ENCODE measurements around the gene TIPARP.
A peak's percentile ranks its signal among the peaks of the same experiment; 100 is the strongest.

The TIPARP gene

GRCh38 chr3:156747046-156747445 lies 72.7 kb downstream of the TIPARP start:
- H3K4me3 ChIP-seq (ENCODE audit: low read depth, low read length), result no peak overlapping the region
- H2AFZ ChIP-seq, result no peak overlapping the region
- TF ChIP-seq CTCF (IDR thresholded peaks at IDR 0.05), result no peak
- H3K27ac ChIP-seq, result no peak overlapping the region
- H3K36me3 ChIP-seq (ENCODE audit: control insufficient read depth, insufficient read depth, low read length), result no peaks in the 10 kb centered on the region
- no peaks in the 10 kb centered on the region for H3K9me3 ChIP-seq (ENCODE audit: control insufficient read depth, low read length)
- H3K79me2 ChIP-seq, result peaks cover under 1% of the 10 kb centered on the region
- H3K4me2 ChIP-seq (ENCODE audit: low read length), result no peak overlapping the region
- H3K27me3 ChIP-seq (ENCODE audit: control insufficient read depth, insufficient read depth, low read length), result no peaks in the 10 kb centered on the region
- H3K9ac ChIP-seq, result no peak overlapping the region
- peaks cover 37% of the 10 kb centered on the region for H3K4me1 ChIP-seq

DNA sequence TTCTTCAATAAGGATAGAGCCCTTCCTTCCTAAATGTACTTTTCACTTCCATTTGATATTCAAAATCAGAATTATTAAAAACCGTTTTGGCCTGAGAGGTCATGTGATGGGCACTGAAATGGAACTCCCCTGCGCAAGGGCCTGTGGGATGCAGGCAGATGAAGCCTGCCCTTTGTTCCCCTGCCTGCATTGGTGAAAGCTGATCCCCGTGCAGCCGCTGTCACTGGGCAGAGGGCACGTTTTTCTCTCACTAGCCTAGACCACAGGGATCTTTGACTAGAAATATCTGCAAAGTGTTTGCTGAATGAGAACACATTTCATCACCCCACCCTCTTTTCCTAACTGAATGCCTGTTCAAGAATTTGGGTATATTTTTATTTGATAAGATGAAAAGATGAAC lies 74.9 kb downstream of the TIPARP start:
- H3K4me2 ChIP-seq (ENCODE audit: low read length), result no peak overlapping the region
- H3K36me3 ChIP-seq (ENCODE audit: control insufficient read depth, insufficient read depth, low read length), result no peaks in the 10 kb centered on the region
- no peak overlapping the region for H3K9ac ChIP-seq
- H3K4me1 ChIP-seq, result peaks cover 48% of the 10 kb centered on the region
- H2AFZ ChIP-seq, result peak overlapping the region; percentile 34
- H3K27ac ChIP-seq, result peak overlapping the region; percentile 78
- no peaks in the 10 kb centered on the region for H3K27me3 ChIP-seq (ENCODE audit: control insufficient read depth, insufficient read depth, low read length)
- no peaks in the 10 kb centered on the region for H3K9me3 ChIP-seq (ENCODE audit: control insufficient read depth, low read length)
- TF ChIP-seq CTCF (IDR thresholded peaks at IDR 0.05), result no peak
- no peak overlapping the region for H3K4me3 ChIP-seq (ENCODE audit: low read depth, low read length)
- no peaks in the 10 kb centered on the region for H3K79me2 ChIP-seq

GRCh38 chr3:156750191-156750873 lies 75.9 kb downstream of the TIPARP start:
- peak overlapping the region; percentile 65 for H2AFZ ChIP-seq
- H3K36me3 ChIP-seq (ENCODE audit: control insufficient read depth, insufficient read depth, low read length), result no peaks in the 10 kb centered on the region
- no peak for TF ChIP-seq CTCF (IDR thresholded peaks at IDR 0.05)
- H3K9ac ChIP-seq, result no peak overlapping the region
- peak overlapping the region; percentile 78 for H3K27ac ChIP-seq
- H3K27me3 ChIP-seq (ENCODE audit: control insufficient read depth, insufficient read depth, low read length), result no peaks in the 10 kb centered on the region
- no peak overlapping the region for H3K4me3 ChIP-seq (ENCODE audit: low read depth, low read length)
- peaks cover 3% of the 10 kb centered on the region for H3K79me2 ChIP-seq
- peaks cover 41% of the 10 kb centered on the region for H3K4me1 ChIP-seq
- H3K9me3 ChIP-seq (ENCODE audit: control insufficient read depth, low read length), result no peaks in the 10 kb centered on the region
- H3K4me2 ChIP-seq (ENCODE audit: low read length), result no peak overlapping the region

- Histone ChIP-seq H3K79me2 (peaks cover 3% of the 10 kb centered on the region), H3K4me1 (peaks cover 41% of the 10 kb centered on the region), H3K27me3 (ENCODE audit: control insufficient read depth, insufficient read depth, low read length) (no peaks in the 10 kb centered on the region), H3K27ac (peak overlapping the region; percentile 78), H3K4me3 (ENCODE audit: low read depth, low read length) (no peak overlapping the region), H3K9ac (no peak overlapping the region), H2AFZ (peak overlapping the region; percentile 65), H3K36me3 (ENCODE audit: control insufficient read depth, insufficient read depth, low read length) (no peaks in the 10 kb centered on the region), H3K4me2 (ENCODE audit: low read length) (no peak overlapping the region), H3K9me3 (ENCODE audit: control insufficient read depth, low read length) (no peaks in the 10 kb centered on the region)
- TF ChIP-seq CTCF (IDR thresholded peaks at IDR 0.05), result no peak
These were observed 76.5 kb downstream of the TIPARP start for GRCh38 chr3:156750874-156751245.

DNA sequence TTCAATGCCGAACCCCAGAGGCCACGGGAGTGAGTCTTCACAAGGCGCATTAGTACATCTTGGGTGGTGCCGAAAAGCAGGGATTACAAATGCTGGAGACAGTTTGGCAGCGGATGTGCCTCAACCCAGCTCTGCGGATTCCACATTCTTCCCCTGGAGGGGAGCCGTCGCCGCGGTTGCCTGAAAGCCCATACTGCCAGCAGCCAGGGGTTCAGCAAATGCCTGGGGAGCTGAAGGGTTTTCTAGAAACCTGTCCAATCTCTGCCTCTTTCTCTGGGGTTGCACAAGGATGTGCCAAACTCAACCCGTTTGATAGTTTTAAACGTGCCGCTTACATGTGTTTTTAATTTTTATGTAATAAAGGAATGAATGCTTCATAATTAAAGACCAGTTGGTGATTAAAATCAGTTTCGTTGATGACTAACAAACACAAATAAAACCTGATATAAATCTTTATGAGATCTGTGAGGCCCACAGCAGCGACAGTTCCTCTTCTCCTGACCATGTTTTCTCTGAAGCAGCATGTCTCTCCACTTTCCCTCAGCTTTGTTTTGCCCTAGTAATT lies 77.2 kb downstream of the TIPARP start:
- no peak for TF ChIP-seq CTCF (IDR thresholded peaks at IDR 0.05)
- H3K4me2 ChIP-seq (ENCODE audit: low read length), result no peak overlapping the region
- no peak overlapping the region for H3K4me3 ChIP-seq (ENCODE audit: low read depth, low read length)
- no peaks in the 10 kb centered on the region for H3K27me3 ChIP-seq (ENCODE audit: control insufficient read depth, insufficient read depth, low read length)
- H3K79me2 ChIP-seq, result peaks cover 3% of the 10 kb centered on the region
- H3K27ac ChIP-seq, result peak overlapping the region; percentile 78
- peaks cover 41% of the 10 kb centered on the region for H3K4me1 ChIP-seq
- no peak overlapping the region for H3K9ac ChIP-seq
- H3K9me3 ChIP-seq (ENCODE audit: control insufficient read depth, low read length), result no peaks in the 10 kb centered on the region
- no peaks in the 10 kb centered on the region for H3K36me3 ChIP-seq (ENCODE audit: control insufficient read depth, insufficient read depth, low read length)
- H2AFZ ChIP-seq, result no peak overlapping the region
